SJSA1 (cell line): ENCODE measurements around the gene KIF21A. TPM values are rescaled to one million over a fixed set of nuclear protein-coding genes. Genes with fewer than 3 reads are reported as not detected.
"Not testable (repeated sequence)": the region's sequence is repeated elsewhere in the genome, so short reads cannot be mapped to it uniquely, and the experiment has no call there.

Source experiments
- DNase-seq, 2 experiments: peaks; one replicate each; pipeline ENCODE4 v3.0.0-alpha.2; 2015 to 2020; ENCODE audit warnings: low spot score in 2 of 2, low read depth in 1 of 2
- H3K27ac ChIP-seq: fragments of 250-450 bp; sonication (Bioruptor Pico); 2 replicates; pipeline ENCODE4 v1.5.1; 2020; ENCODE audit warnings: mild to moderate bottlenecking, moderate library complexity
- H3K27me3 ChIP-seq: fragments of 250-450 bp; sonication (Bioruptor Pico); replicated peaks from 2 replicates; pipeline ENCODE4 v1.5.1; 2020; ENCODE audit warnings: mild to moderate bottlenecking, moderate library complexity
- H3K36me3 ChIP-seq: fragments of 250-450 bp; sonication (Bioruptor Pico); 2 replicates; pipeline ENCODE4 v1.5.1; 2020; ENCODE audit warnings: mild to moderate bottlenecking
- H3K4me1 ChIP-seq: fragments of 250-450 bp; sonication (Bioruptor Pico); replicated peaks from 2 replicates; pipeline ENCODE4 v1.6.1; 2021; ENCODE audit warnings: mild to moderate bottlenecking
- H3K4me3 ChIP-seq: fragments of 250-450 bp; sonication (Bioruptor Pico); 2 replicates; pipeline ENCODE4 v1.5.1; 2020; ENCODE audit warnings: mild to moderate bottlenecking
- H3K9me3 ChIP-seq: fragments of 250-450 bp; sonication (Bioruptor Pico); replicated peaks from 2 replicates; pipeline ENCODE4 v1.5.1; 2020; ENCODE audit warnings: mild to moderate bottlenecking
- total RNA-seq: library from RNA; depleted of rRNA; stranded (reverse); fragments of >200 nt; shearing (Covaris generic); gene quantifications from 2 replicates; pipeline ENCODE4 v1.2.3, GENCODE V29; 2014

KIF21A gene
- total RNA-seq, 1 experiment from 2014 or later: 1.2 TPM

GRCh38 chr12:39331539-39332261 is 111.2 kb downstream of the KIF21A start:
- Histone ChIP-seq H3K36me3 (no peaks in the 10 kb centered on the region), H3K27ac (no peak overlapping the region), H3K9me3 (no peaks in the 10 kb centered on the region), H3K4me1 (no peaks in the 10 kb centered on the region), H3K4me3 (no peak overlapping the region), H3K27me3 (no peaks in the 10 kb centered on the region)
- no peak for DNase-seq

- H3K9me3 ChIP-seq: no peaks in the 10 kb centered on the region
- H3K36me3 ChIP-seq: no peaks in the 10 kb centered on the region
- DNase-seq: no peak
- H3K27me3 ChIP-seq: no peaks in the 10 kb centered on the region
- H3K4me3 ChIP-seq: no peak overlapping the region
- no peaks in the 10 kb centered on the region for H3K4me1 ChIP-seq
- H3K27ac ChIP-seq: no peak overlapping the region
Observed at GRCh38 chr12:39329876-39330275, 113.0 kb downstream of the KIF21A start.

- DNase-seq: no peak
- H3K4me1 ChIP-seq: no peaks in the 10 kb centered on the region
- H3K36me3 ChIP-seq: no peaks in the 10 kb centered on the region
- H3K9me3 ChIP-seq: no peaks in the 10 kb centered on the region
- H3K27me3 ChIP-seq: no peaks in the 10 kb centered on the region
- no peak overlapping the region for H3K4me3 ChIP-seq
- no peak overlapping the region for H3K27ac ChIP-seq
Observed at GRCh38 chr12:39329018-39329417, 113.9 kb downstream of the KIF21A start.

GRCh38 chr12:39327965-39328364 is 115.0 kb downstream of the KIF21A start:
- H3K27ac ChIP-seq: no peak overlapping the region
- H3K4me3 ChIP-seq: no peak overlapping the region
- no peaks in the 10 kb centered on the region for H3K27me3 ChIP-seq
- no peaks in the 10 kb centered on the region for H3K4me1 ChIP-seq
- no peaks in the 10 kb centered on the region for H3K9me3 ChIP-seq
- H3K36me3 ChIP-seq: no peaks in the 10 kb centered on the region
- no peak for DNase-seq

GRCh38 chr12:39327510-39327909 is 115.4 kb downstream of the KIF21A start:
- Histone ChIP-seq H3K27me3 (no peaks in the 10 kb centered on the region), H3K9me3 (no peaks in the 10 kb centered on the region), H3K27ac (no peak overlapping the region), H3K4me1 (no peaks in the 10 kb centered on the region), H3K4me3 (no peak overlapping the region), H3K36me3 (no peaks in the 10 kb centered on the region)
- no peak for DNase-seq

- DNase-seq: no peak
- no peak overlapping the region for H3K4me3 ChIP-seq
- H3K9me3 ChIP-seq: no peaks in the 10 kb centered on the region
- H3K4me1 ChIP-seq: no peaks in the 10 kb centered on the region
- no peaks in the 10 kb centered on the region for H3K27me3 ChIP-seq
- no peaks in the 10 kb centered on the region for H3K36me3 ChIP-seq
- H3K27ac ChIP-seq: no peak overlapping the region
Observed at GRCh38 chr12:39319180-39319579, 123.7 kb downstream of the KIF21A start.

GRCh38 chr12:39314547-39314946 is 128.4 kb downstream of the KIF21A start:
- Histone ChIP-seq H3K4me3 (no peak overlapping the region), H3K27me3 (no peaks in the 10 kb centered on the region), H3K9me3 (no peaks in the 10 kb centered on the region), H3K4me1 (no peaks in the 10 kb centered on the region), H3K36me3 (no peaks in the 10 kb centered on the region), H3K27ac (no peak overlapping the region)
- DNase-seq: no peak

- DNase-seq: no peak
- H3K27me3 ChIP-seq: no peaks in the 10 kb centered on the region
- H3K9me3 ChIP-seq: no peaks in the 10 kb centered on the region
- H3K4me1 ChIP-seq: no peaks in the 10 kb centered on the region
- no peak overlapping the region for H3K27ac ChIP-seq
- H3K36me3 ChIP-seq: no peaks in the 10 kb centered on the region
- H3K4me3 ChIP-seq: no peak overlapping the region
Observed at GRCh38 chr12:39309516-39309915, 133.4 kb downstream of the KIF21A start.

GRCh38 chr12:39301422-39301821 is 141.5 kb downstream of the KIF21A start:
- H3K36me3 ChIP-seq: no peaks in the 10 kb centered on the region
- no peaks in the 10 kb centered on the region for H3K4me1 ChIP-seq

GRCh38 chr12:39300799-39301198 is 142.1 kb downstream of the KIF21A start:
- DNase-seq: no peak
- Histone ChIP-seq H3K4me1 (no peaks in the 10 kb centered on the region), H3K27me3 (no peaks in the 10 kb centered on the region), H3K27ac (no peak overlapping the region), H3K9me3 (no peaks in the 10 kb centered on the region), H3K4me3 (no peak overlapping the region), H3K36me3 (no peaks in the 10 kb centered on the region)

More at GRCh38 chr12:39301422-39301821, 141.5 kb downstream of the KIF21A start:
- no peak overlapping the region for H3K27ac ChIP-seq
- H3K27me3 ChIP-seq: no peaks in the 10 kb centered on the region
- DNase-seq: no peak
- H3K4me3 ChIP-seq: no peak overlapping the region
- H3K9me3 ChIP-seq: no peaks in the 10 kb centered on the region

GRCh38 chr12:39297891-39298290 is 145.0 kb downstream of the KIF21A start:
- no peaks in the 10 kb centered on the region for H3K4me1 ChIP-seq
- H3K9me3 ChIP-seq: no peaks in the 10 kb centered on the region
- DNase-seq: no peak
- H3K36me3 ChIP-seq: no peaks in the 10 kb centered on the region
- no peaks in the 10 kb centered on the region for H3K27me3 ChIP-seq
- H3K27ac ChIP-seq: no peak overlapping the region
- no peak overlapping the region for H3K4me3 ChIP-seq

GRCh38 chr12:39296496-39296895 is 146.4 kb downstream of the KIF21A start:
- Histone ChIP-seq H3K27me3 (no peaks in the 10 kb centered on the region), H3K27ac (no peak overlapping the region), H3K4me1 (no peaks in the 10 kb centered on the region), H3K36me3 (no peaks in the 10 kb centered on the region), H3K4me3 (no peak overlapping the region), H3K9me3 (no peaks in the 10 kb centered on the region)
- DNase-seq: no peak

GRCh38 chr12:39295593-39295992 is 147.3 kb downstream of the KIF21A start:
- H3K9me3 ChIP-seq, H3K4me1 ChIP-seq, H3K27ac ChIP-seq, H3K36me3 ChIP-seq, H3K27me3 ChIP-seq, DNase-seq, H3K4me3 ChIP-seq: not testable (repeated sequence)

GRCh38 chr12:39294715-39295114 is 148.2 kb downstream of the KIF21A start:
- H3K36me3 ChIP-seq: no peaks in the 10 kb centered on the region
- no peaks in the 10 kb centered on the region for H3K27me3 ChIP-seq
- H3K4me3 ChIP-seq: no peak overlapping the region
- H3K9me3 ChIP-seq: no peaks in the 10 kb centered on the region
- H3K4me1 ChIP-seq: no peaks in the 10 kb centered on the region
- no peak for DNase-seq
- H3K27ac ChIP-seq: no peak overlapping the region

- no peaks in the 10 kb centered on the region for H3K9me3 ChIP-seq
- no peaks in the 10 kb centered on the region for H3K36me3 ChIP-seq
- DNase-seq: no peak
- no peak overlapping the region for H3K4me3 ChIP-seq
- no peaks in the 10 kb centered on the region for H3K27me3 ChIP-seq
- H3K27ac ChIP-seq: no peak overlapping the region
- H3K4me1 ChIP-seq: no peaks in the 10 kb centered on the region
Observed at GRCh38 chr12:39292125-39292630, 150.7 kb downstream of the KIF21A start.
